Purkinje cell (primary cell): ENCODE measurements around the gene GDF2. TPM values are rescaled to one million over a fixed set of nuclear protein-coding genes. Genes with fewer than 3 reads are reported as not detected.

Source experiments
- polyA plus RNA-seq: library from polyadenylated mRNA; unstranded; fragments of >200 nt; fragmentation: Nextera tagmentation; gene quantifications from 2 replicates; pipeline ENCODE4 v1.2.1, GENCODE V29; 2014

Gene GDF2
- polyA plus RNA-seq, result not detected in 2 replicates

DNA sequence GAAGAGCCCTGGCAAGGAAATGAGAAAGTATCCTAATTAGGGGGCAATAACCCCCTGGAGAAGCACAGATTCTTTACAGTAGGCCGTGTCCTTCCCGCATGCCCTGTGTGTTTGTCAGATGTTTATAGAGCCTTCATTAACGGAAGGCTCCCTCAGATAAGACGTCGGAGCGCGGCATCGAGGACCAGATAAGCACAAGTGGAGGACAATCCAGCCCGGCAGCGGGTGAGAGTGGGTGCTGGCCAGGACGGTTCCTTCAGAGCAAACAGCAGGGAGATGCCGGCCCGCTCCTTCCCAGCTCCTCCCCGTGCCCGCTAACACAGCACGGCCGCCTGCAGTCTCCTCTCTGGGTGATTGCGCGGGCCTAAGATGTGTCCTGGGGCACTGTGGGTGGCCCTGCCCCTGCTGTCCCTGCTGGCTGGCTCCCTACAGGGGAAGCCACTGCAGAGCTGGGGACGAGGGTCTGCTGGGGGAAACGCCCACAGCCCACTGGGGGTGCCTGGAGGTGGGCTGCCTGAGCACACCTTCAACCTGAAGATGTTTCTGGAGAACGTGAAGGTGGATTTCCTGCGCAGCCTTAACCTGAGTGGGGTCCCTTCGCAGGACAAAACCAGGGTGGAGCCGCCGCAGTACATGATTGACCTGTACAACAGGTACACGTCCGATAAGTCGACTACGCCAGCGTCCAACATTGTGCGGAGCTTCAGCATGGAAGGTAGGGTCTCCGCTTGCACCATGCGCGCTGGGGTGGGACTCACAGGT is at the start of gene GDF2:
TSS of gene GDF2 (plus strand) at position 155 of the 762 bp plus-strand sequence. CDS start at position 370, 215 bp downstream.

DNA sequence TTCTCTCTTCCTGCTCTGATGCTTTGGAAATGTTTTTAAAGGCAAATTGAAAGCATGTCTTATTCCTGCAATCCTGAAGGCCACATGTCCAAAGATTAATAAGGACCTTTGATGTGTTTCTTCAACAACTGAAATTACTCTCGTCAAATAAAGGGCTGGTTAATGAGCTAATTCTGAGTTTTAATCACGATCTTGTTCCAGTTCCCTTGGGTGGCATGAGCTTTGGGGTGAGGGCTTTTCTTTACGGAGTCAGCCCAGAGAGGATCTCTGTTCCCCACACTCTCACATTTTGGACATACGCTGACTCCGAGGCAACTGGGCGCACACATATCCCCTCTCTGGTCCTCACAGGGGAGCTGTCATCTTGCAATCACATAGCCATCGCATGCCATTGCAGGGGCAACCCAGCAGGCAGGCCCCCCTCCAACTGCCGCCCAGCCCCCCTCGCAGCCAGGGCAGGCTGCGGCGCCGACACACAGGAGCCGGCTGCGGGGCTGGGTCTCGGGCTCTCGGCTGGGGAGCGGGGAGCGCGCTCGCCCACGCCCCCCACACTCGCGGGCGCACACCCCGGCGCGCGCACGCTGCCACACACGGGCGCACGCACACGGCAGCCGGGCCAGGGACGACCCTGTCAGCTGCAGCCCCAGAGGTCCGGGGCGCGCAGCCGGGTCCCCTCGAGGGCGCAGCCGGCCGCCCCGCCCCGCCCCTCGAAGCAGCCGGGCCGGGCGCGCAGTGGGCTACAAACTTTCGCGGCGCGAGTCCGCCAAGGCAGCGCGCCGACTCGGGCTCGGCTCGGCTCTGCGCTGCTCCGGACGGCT is 22.4 kb upstream of the GDF2 start, which contains the start of gene GDF10:
TSS of gene GDF10 (plus strand) at position 587 of the 818 bp plus-strand sequence. CDS start 455 bp downstream, outside the sequence.

GRCh38 chr10:47348138-47348651 is 25.9 kb downstream of the GDF2 start, which contains the start of gene RBP3:
Gene RBP3, plus strand, starts transcription at chr10:47348363. Its CDS starts 122 bp downstream, at chr10:47348485.

Other genes with a start within 250 kb of the GDF2 start
- gene GDF10, start 22.3 kb upstream of the GDF2 start, polyA plus RNA-seq, result 17.6 and 32.1 TPM in 2 replicates
- gene RBP3, start 25.9 kb downstream of the GDF2 start, polyA plus RNA-seq, result not detected in 2 replicates
- not detected in 2 replicates for gene ZNF488, start 61.8 kb downstream of the GDF2 start, polyA plus RNA-seq
- gene ANXA8, start 161.7 kb downstream of the GDF2 start, polyA plus RNA-seq, result not detected in 2 replicates
- not detected in 2 replicates for gene FAM25G, start 169.2 kb downstream of the GDF2 start, polyA plus RNA-seq
- 0.70 TPM in 1 of 2 replicates, not detected in the other for gene AGAP9, start 201.2 kb downstream of the GDF2 start, polyA plus RNA-seq